PC-3 (cell line): ENCODE data around the gene TMEM9B. TPM values are rescaled to one million over a fixed set of nuclear protein-coding genes. Genes with fewer than 3 reads are reported as not detected.
A peak's percentile ranks its signal among the peaks of the same experiment; 100 is the strongest.
"Not testable (repeated sequence)": the region's sequence is repeated elsewhere in the genome, so short reads cannot be mapped to it uniquely, and the experiment has no call there.

Source experiments
- ATAC-seq: fragments of 200-7000 bp; cut with Tn5 transposase; 2 replicates; pipeline ENCODE4 v1.9.1; 2020; ENCODE audit warnings: mild to moderate bottlenecking, moderate library complexity
- Bru-seq: library from RNA; stranded (reverse); fragments of 400-500 nt; gene quantifications from one replicate; lab custom pipeline; 2021; lab: Mats Ljungman, UMichigan
- BruChase-seq, 2 experiments: library from RNA; stranded (reverse); fragments of 400-500 nt; gene quantifications; one replicate each; lab custom pipeline; 2021; lab: Mats Ljungman, UMichigan
- BruUV-seq: library from RNA; stranded (reverse); fragments of 400-500 nt; replicated peaks from 2 replicates; lab custom pipeline; 2021; lab: Mats Ljungman, UMichigan
- CTCF ChIA-PET: fragments of 300-600 bp; sonication (Branson Sonifier 250); formaldehyde crosslinking; loops from one replicate; lab custom pipeline; 2022; ENCODE audit warnings: antibody characterized with exemption; lab: Charles Lee
- POLR2A ChIA-PET: fragments of 300-600 bp; sonication (Branson Sonifier 250); formaldehyde crosslinking; loops from one replicate; lab custom pipeline; 2022; ENCODE audit warnings: antibody characterized with exemption; ENCODE audit not compliant: unreplicated experiment; lab: Charles Lee
- DNase-seq: peaks from one replicate; pipeline ENCODE4 v3.0.0-alpha.2; 2015
- H2AFZ ChIP-seq: fragments of 300-600 bp; sonication (generic); 2 replicates; pipeline ENCODE4 v1.6.0; 2016; ENCODE audit warnings: antibody characterized with exemption, low read length
- H3F3A ChIP-seq: fragments of 300-600 bp; sonication (generic); one replicate; pipeline ENCODE4 v1.6.0; 2017; ENCODE audit warnings: antibody characterized with exemption, low read length, control low read depth, mild to moderate bottlenecking; ENCODE audit not compliant: unreplicated experiment
- H3K27ac ChIP-seq: fragments of 300-600 bp; sonication (generic); 2 replicates; pipeline ENCODE4 v1.5.1; 2016; ENCODE audit warnings: mild to moderate bottlenecking, low read length
- H3K27me3 ChIP-seq: fragments of 300-600 bp; sonication (generic); 2 replicates; pipeline ENCODE4 v1.6.1; 2016; ENCODE audit warnings: low read length, mixed read lengths
- H3K36me3 ChIP-seq: fragments of 300-600 bp; sonication (generic); 2 replicates; pipeline ENCODE4 v1.6.1; 2016; ENCODE audit warnings: low read depth, mixed run types, low read length, mixed read lengths
- H3K4me1 ChIP-seq: fragments of 300-600 bp; sonication (generic); 2 replicates; pipeline ENCODE4 v1.5.1; 2016; ENCODE audit warnings: low read length; ENCODE audit not compliant: insufficient read depth
- H3K4me2 ChIP-seq: fragments of 300-600 bp; sonication (generic); 2 replicates; pipeline ENCODE4 v1.6.0; 2016; ENCODE audit warnings: low read length
- H3K4me3 ChIP-seq: fragments of 300-600 bp; sonication (generic); 2 replicates; pipeline ENCODE4 v1.5.1; 2016; ENCODE audit warnings: mild to moderate bottlenecking, low read length, mixed read lengths
- H3K79me2 ChIP-seq: fragments of 300-600 bp; sonication (generic); 2 replicates; pipeline ENCODE4 v1.6.1; 2017; ENCODE audit warnings: low read length, mixed read lengths
- H3K9ac ChIP-seq: fragments of 300-600 bp; sonication (generic); 2 replicates; pipeline ENCODE4 v1.6.0; 2016; ENCODE audit warnings: mild to moderate bottlenecking, low read length
- H3K9me2 ChIP-seq: fragments of 300-600 bp; sonication (generic); replicated peaks from 2 replicates; pipeline ENCODE4 v1.6.1; 2016; ENCODE audit warnings: mixed run types, low read length, mixed read lengths
- H3K9me3 ChIP-seq: fragments of 300-600 bp; sonication (generic); 2 replicates; pipeline ENCODE4 v1.6.1; 2016; ENCODE audit warnings: low read length, mixed read lengths
- H4K20me1 ChIP-seq: fragments of 300-600 bp; sonication (generic); 2 replicates; pipeline ENCODE4 v1.6.1; 2016; ENCODE audit warnings: low read length, mixed read lengths
- EZH2 ChIP-seq: fragments of 300-600 bp; sonication (generic); IDR thresholded peaks from one replicate; pipeline ENCODE4 v1.6.1; 2017; ENCODE audit warnings: antibody characterized with exemption, mild to moderate bottlenecking, low read length; ENCODE audit not compliant: unreplicated experiment
- EZH2phosphoT487 ChIP-seq: fragments of 300-600 bp; sonication (generic); IDR thresholded peaks from 2 replicates; pipeline ENCODE4 v1.6.1; 2018; ENCODE audit warnings: mild to moderate bottlenecking, antibody characterized with exemption, low read length, borderline replicate concordance
- intact Hi-C: fragments of 100-400 bp; cut with micrococcal nuclease; formaldehyde crosslinking; loops from 2 replicates; pipeline ENCODE4 v1.9.0; 2023
- long read RNA-seq: library from polyadenylated mRNA; unstranded; transcript quantifications from one replicate; pipeline ENCODE4 v2.0.0, GENCODE V29; 2021; ENCODE audit not compliant: unreplicated experiment
- total RNA-seq: library from RNA; depleted of rRNA; stranded (reverse); fragments of >200 nt; gene quantifications from 2 replicates; pipeline ENCODE4 v1.2.3, GENCODE V29; 2014; rRNA removed
- TF ChIP-seq, protein P1 (sequence below): fragments of 300-600 bp; sonication (generic); conservative IDR thresholded peaks from 2 replicates; pipeline ENCODE4 v1.5.1; 2017; ENCODE audit warnings: antibody characterized with exemption, low read depth, mild to moderate bottlenecking, low read length

Gene TMEM9B
- total RNA-seq: 32.0 and 42.1 TPM in 2 replicates
- Bru-seq, nascent RNA: percentile 69 among the genes with signal in this experiment
- percentile 88 among the genes with signal in this experiment for BruChase-seq, experiment 1, labeled RNA remaining after a 6-hour chase
- BruChase-seq, experiment 2, labeled RNA remaining after a 2-hour chase: percentile 76 among the genes with signal in this experiment
- long read RNA-seq, transcript TMEM9B-202 (5 exons, 1,433 nt): minor isoform, 5 of 235 reads
- long read RNA-seq, transcript TMEM9B-205 (5 exons, 2,083 nt): major isoform, 198 of 235 reads
- long read RNA-seq, transcript TMEM9B-201 (4 exons, 1,659 nt): minor isoform, 13 of 235 reads
- long read RNA-seq, partial matches to known transcripts: 6 of 235 reads
- long read RNA-seq, other reads (novel, unspliced or antisense): 13 of 235 reads

- Histone ChIP-seq H3K36me3 (no peaks in the 10 kb centered on the region), H3K4me2 (peak within 1 kb of the TSS; percentile 89), H3K9me2 (no peaks in the 10 kb centered on the region), H3K4me3 (peak within 1 kb of the TSS; percentile 93), H2AFZ (peak within 1 kb of the TSS; percentile 96), H3K9ac (peak within 1 kb of the TSS; percentile 98), H3K79me2 (peaks cover 40% of the 10 kb centered on the region), H3K27me3 (no peaks in the 10 kb centered on the region), H3K4me1 (peaks cover 25% of the 10 kb centered on the region), H4K20me1 (no peaks in the 10 kb centered on the region), H3F3A (no peaks in the 10 kb centered on the region), H3K9me3 (no peaks in the 10 kb centered on the region), H3K27ac (peak within 1 kb of the TSS; percentile 89)
- no peak for TF ChIP-seq EZH2
- TF ChIP-seq EZH2phosphoT487: no peak
- TF ChIP-seq, protein P1, sequence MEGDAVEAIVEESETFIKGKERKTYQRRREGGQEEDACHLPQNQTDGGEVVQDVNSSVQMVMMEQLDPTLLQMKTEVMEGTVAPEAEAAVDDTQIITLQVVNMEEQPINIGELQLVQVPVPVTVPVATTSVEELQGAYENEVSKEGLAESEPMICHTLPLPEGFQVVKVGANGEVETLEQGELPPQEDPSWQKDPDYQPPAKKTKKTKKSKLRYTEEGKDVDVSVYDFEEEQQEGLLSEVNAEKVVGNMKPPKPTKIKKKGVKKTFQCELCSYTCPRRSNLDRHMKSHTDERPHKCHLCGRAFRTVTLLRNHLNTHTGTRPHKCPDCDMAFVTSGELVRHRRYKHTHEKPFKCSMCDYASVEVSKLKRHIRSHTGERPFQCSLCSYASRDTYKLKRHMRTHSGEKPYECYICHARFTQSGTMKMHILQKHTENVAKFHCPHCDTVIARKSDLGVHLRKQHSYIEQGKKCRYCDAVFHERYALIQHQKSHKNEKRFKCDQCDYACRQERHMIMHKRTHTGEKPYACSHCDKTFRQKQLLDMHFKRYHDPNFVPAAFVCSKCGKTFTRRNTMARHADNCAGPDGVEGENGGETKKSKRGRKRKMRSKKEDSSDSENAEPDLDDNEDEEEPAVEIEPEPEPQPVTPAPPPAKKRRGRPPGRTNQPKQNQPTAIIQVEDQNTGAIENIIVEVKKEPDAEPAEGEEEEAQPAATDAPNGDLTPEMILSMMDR: no peak
- TSS peak; percentile 82 for BruUV-seq
- CTCF ChIA-PET: interaction anchor here (0.6 to 1.4 kb wide), 2 partner anchors 542 to 737 kb away, joined by 3 to 4 read pairs; no protein-coding TSS in a partner anchor
- intact Hi-C loops: loop anchor here (2.0 to 5.0 kb wide), 2 partner anchors 173 to 276 kb away; no protein-coding TSS in a partner anchor
- ATAC-seq (peak; percentile 87), DNase-seq (peak; percentile 90)
- POLR2A ChIA-PET: interaction anchor here (0.6 to 1.0 kb wide), 3 partner anchors 38 to 1630 kb away, joined by 3 to 21 read pairs (median 4); no protein-coding TSS in a partner anchor
These were observed at the start of gene TMEM9B for GRCh38 chr11:8964324-8965320. Gene TMEM9B, minus strand, starts transcription at chr11:8964442. Its CDS starts 129 bp downstream, at chr11:8964313.

- H4K20me1 ChIP-seq: no peaks in the 10 kb centered on the region
- no TSS peak for BruUV-seq
- no peaks in the 10 kb centered on the region for H3K9me2 ChIP-seq
- intact Hi-C loops: no loop called here
- ATAC-seq (no peak), DNase-seq (no peak)
- no peak overlapping the region for H3K9ac ChIP-seq
- H3K79me2 ChIP-seq: no peaks in the 10 kb centered on the region
- H3K4me1 ChIP-seq: no peaks in the 10 kb centered on the region
- TF ChIP-seq EZH2 (no peak), EZH2phosphoT487 (no peak)
- TF ChIP-seq, protein P1: no peak
- H2AFZ ChIP-seq: no peak overlapping the region
- no peak overlapping the region for H3K4me3 ChIP-seq
- H3K4me2 ChIP-seq: no peak overlapping the region
- CTCF ChIA-PET: no interaction called here
- H3F3A ChIP-seq: no peaks in the 10 kb centered on the region
- H3K27ac ChIP-seq: no peak overlapping the region
- POLR2A ChIA-PET: interaction anchor here (0.5 kb wide), 1 partner anchor 300 kb away, joined by 16 read pairs; no protein-coding TSS in a partner anchor
- no peaks in the 10 kb centered on the region for H3K36me3 ChIP-seq
- no peaks in the 10 kb centered on the region for H3K27me3 ChIP-seq
- H3K9me3 ChIP-seq: no peaks in the 10 kb centered on the region
These were observed 49.1 kb upstream of the TMEM9B start for GRCh38 chr11:9013373-9013772.

DNA sequence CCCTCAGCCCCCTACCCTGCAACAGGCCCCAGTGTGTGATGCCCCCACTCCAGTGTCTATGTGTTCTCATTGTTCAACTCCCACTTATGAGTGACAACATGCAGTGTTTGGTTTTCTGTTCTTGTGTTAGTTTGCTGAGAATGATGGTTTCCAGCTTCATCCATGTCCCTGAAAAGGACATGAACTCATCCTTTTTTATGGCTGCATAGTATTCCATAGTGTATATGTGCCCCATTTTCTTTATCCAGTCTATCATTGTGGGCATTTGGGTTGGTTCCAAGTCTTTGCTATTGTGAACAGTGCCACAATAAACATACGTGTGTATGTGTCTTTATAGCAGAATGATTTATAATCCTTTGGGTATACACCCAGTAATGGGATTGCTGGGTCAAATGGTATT is 45.3 kb upstream of the TMEM9B start:
- H3K9me2 ChIP-seq, DNase-seq, BruUV-seq, H3K27me3 ChIP-seq, H3F3A ChIP-seq, H4K20me1 ChIP-seq, H3K4me1 ChIP-seq, CTCF ChIA-PET, ATAC-seq, H3K4me3 ChIP-seq, H3K9me3 ChIP-seq, H3K4me2 ChIP-seq, H3K27ac ChIP-seq, H2AFZ ChIP-seq, H3K36me3 ChIP-seq, POLR2A ChIA-PET, H3K9ac ChIP-seq, intact Hi-C loops, H3K79me2 ChIP-seq: not testable (repeated sequence)
